DMS153 treated with DMSO at 0.1 percent for 48 hours (cell line): ENCODE results near the gene CDKAL1.
"Not testable (repeated sequence)": the region's sequence is repeated elsewhere in the genome, so short reads cannot be mapped to it uniquely, and the experiment has no call there.

Source experiments
- DNase-seq: peaks from one replicate; lab custom pipeline; 2025; ENCODE audit not compliant: unreplicated experiment; lab: John Stamatoyannopoulos, UW

CDKAL1 gene

DNA sequence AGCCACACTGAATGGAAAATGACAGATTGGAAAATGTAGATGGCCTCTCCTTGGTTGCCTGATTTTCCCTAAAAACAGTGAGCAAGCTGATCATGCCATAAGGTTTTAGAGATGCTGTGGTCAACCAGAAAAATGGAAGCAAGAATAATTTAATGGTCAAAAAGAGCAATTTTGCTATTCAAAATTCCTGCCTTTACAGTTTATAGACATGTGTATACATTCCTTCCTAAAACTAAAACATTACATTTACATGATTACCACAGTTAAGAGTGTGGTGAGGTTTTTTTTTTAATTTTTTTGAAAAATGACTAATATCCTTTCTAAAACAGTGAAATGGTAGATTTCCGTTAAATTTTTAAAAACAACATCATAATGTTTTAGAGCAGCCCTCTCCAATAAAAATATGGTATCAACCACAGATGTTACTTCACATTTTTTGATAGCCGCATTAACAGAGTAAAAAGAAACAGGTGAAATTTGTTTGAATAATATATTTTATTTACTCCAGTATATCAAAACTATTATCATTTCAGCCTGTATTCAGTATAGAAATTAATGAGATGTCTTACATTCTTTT lies 652.3 kb downstream of the CDKAL1 start:
- DNase-seq = no peak

DNA sequence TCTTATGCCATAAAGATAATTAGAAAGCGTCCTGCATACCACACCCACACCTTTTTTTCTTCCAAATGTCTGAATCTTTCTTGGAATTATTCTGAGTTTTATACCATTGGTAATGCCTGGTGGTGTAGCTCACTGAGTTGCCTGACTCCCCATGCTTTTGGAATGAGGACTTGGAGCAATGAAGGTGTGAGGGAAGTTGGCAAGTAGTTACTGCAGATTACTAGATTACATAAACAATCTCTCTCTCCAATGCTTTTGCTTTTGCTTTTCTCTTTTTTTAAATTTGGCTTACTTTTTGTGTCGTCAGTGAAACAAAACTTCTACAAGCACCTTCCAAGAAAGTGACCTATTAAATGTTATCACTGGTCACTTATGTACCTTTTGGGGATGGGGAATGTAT lies 653.2 kb downstream of the CDKAL1 start:
- DNase-seq = no peak

DNA sequence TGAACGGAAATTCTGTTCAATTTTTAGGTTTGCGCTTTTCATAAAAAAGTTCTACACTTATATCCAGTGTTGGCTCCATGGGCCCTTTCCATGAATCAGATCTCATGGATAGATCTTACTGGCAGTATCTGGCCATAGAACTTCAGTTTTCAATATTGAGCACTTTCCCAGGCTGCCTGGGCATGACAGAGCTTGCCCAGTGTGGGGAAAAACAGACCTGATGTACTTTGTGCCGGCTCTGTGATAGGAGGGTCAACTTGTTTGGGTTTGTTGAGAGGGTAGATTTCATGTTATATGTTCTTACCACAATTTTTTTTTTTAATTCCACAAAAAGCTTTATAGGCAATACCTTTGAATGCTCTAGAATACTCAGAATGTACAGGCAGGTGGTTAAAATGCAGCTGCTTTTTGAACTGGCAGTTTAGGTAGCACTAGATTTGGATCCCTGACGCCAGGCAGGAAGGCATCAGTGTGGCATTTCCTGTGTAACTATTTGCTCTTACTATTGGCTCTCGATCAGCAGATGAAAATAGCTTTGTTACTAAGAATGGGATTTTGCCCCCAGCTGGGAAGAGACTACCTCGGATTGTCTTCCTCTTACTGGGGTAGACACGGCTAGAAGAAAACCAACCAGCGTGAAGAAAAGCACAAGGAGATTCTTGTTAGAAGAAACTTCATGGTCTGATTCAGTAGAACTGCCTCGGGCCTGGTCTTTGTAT lies 654.4 kb downstream of the CDKAL1 start:
- peak; percentile 98 for DNase-seq

DNA sequence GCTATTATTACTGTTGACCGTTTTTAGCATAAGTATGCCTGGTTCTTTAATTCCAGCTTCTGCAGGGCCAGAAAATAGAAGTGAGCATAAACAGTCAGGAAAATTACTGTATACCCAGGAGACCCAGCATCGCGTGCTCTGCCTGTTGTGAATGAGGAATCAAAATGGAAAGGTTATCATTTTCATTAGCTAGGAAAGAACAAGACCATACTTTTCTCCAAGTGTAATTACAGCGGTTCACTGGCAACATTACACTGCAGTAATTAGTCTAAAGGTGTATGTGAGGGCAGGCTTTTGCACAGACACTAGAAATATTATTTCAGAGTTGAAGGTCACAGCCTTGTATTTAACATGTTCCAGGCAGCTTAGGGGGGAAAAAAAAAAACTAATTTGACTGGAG lies 655.5 kb downstream of the CDKAL1 start:
- DNase-seq = no peak

DNA sequence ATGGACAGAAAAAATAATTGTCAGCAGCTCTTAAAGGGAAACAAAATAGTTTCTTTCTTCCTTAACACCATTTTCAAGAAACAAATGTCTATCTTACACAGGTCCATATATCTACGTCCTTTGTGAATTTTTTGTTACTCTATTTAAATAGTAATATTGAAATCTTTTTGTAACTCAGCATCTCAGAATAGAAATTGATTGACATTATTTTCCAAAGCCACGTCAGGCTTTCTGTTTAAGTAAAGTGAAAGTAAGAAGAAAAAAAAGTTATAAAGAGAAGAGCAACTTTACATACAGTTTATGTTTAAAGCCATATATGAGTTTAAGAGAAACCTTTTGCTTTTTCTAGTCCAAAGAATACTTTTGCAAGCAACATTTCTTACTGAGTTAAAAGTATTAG lies 656.4 kb downstream of the CDKAL1 start:
- no peak for DNase-seq

DNA sequence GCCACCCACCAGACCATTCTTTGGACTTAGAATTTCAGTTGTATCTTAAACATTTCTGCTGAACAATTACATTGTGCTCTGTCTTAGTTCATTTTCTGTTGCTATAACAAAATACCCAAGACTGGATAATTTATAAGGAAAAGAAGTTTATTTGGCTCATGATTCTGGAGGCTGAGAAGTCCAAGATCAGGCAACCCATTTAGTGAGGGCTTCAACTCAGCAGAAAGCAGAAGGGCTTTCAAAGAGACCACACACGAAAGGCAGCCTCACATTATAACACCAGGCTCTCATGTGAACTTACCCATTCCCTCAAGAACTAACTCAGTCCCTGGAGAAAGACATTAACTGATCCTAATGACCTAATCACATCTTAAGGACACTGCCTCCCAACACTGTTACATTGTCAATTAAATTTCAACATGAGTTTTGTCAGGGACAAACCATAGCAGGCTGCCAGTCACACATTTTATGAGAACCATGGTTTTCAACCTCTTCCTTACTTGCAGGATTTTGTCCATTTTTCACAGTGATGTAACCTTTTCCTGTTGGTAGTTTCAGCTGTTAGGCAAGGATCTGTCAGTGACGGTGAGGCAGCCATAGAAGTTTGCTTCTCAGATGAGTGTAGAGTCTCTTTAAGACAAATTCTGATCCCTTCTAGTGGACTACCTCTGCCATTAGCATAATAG lies 659.7 kb downstream of the CDKAL1 start:
- DNase-seq = no peak

DNA sequence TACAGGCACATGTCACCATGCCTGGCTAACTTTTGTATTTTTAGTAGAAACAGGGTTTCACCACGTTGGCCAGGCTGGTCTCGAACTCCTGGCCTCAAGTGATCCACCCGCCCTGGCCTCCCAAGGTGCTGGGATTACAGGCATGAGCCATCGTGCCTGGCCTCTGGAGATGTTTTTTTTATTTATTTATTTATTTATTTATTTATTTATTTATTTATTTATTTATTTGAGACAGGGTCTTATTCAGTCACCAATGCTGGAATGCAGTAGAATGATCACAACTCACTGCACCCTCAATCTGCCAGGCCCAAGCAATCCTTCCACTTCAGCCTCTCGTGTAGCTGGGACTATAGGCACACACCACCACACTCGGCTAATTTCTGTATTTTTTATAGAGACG lies 661.0 kb downstream of the CDKAL1 start:
- DNase-seq = not testable (repeated sequence)

DNA sequence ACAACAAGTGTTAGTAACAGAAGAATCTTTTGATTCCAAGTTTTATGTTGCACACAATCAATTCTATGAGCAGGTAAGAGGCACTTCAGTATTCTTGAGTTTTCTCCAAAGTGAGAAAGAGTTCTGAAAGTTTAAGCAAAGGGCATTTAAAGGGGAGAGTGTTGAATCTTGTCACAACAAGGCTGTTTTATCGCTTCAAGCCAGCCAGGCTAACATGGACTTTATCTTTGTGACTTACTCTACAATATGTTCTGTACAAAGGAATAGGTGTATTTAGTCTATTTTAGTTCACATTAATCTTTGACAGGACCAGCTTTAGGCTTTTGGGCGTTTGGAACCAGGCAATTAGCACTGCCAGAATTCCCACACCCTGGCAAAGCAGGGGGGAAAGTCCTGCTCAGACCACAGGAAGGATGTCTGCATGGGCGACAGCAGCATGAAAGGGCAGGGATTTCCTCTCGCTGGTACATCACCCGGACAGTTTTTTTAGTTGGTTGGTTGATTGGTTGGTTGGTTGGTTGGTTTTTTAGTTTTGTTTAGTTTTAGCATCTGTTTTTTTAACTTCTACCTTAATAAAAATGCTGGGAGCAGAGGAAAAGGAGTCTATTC lies 663.9 kb downstream of the CDKAL1 start:
- no peak for DNase-seq

DNA sequence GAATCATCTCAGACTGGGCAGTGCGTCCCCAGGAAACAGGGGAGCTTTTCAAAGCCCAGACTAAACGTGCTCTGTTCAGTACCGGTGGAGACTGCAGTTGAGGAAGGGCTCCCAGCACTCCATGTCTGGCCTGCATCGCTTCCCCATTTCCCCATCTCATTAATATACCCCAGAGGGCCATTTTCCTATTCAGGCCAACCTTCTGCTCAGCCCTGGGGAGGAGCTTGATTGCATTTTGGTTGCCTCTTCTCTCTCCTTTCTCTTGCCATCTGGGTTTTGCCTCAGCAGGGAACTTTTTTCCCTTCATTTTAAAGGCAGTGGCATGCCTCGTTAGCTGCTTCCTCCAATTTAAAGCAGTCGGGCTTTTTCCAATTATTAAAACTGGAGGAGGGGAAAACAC lies 665.0 kb downstream of the CDKAL1 start:
- DNase-seq = no peak

DNA sequence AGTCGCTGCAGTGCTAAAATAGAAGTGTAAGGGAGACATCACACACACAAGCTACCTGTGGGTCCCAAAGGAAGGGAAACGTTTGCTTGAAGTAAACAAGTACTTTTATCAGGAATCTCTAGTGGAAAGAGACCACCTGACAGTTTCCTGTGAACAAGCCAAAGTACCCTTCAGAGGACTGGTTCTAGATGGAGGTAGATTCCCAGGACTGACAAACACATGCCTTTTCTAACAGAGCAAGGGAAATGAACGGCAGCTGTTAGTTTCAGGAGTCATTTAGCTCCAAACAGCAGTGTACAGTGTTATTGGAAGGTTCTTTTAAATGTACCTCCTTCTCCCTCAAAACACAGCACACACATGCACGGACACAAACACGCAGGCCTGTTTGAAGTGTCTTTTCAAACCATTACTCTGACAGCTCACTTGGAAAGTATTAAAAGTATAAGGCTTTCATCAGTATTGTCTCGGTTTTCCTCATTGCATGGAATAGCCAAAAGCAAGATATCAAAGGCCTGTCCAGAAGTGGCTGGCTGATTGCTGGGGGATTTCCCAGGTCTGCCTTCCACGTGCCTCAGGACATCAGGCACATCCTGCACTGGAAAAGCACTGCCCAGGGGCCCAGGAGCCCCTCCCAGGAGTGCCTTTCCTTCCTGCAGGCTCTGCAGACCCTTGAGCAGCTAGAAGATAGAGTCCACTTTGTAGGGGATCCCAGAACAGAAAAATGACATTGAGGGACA lies 666.0 kb downstream of the CDKAL1 start:
- DNase-seq = peak; percentile 27

DNA sequence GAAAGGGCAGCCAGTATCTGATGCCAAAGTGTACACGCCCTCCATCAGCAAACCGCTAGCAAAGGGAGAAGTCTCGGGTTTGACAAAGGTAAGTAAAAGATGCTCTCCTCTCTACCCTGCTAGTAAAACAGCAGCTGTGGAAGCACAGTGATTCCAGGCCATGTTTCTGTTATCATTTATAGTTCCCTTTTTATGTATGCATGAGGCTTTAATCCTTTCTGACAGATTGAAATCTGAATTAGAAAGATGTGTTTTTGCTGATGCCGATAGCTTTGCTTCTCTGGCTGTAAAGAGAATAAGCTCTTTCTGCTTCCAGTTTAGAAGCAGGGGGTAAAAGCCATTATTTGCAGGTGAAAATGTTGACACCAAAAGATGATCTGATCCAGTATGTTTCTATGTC lies 666.9 kb downstream of the CDKAL1 start:
- DNase-seq = no peak

DNA sequence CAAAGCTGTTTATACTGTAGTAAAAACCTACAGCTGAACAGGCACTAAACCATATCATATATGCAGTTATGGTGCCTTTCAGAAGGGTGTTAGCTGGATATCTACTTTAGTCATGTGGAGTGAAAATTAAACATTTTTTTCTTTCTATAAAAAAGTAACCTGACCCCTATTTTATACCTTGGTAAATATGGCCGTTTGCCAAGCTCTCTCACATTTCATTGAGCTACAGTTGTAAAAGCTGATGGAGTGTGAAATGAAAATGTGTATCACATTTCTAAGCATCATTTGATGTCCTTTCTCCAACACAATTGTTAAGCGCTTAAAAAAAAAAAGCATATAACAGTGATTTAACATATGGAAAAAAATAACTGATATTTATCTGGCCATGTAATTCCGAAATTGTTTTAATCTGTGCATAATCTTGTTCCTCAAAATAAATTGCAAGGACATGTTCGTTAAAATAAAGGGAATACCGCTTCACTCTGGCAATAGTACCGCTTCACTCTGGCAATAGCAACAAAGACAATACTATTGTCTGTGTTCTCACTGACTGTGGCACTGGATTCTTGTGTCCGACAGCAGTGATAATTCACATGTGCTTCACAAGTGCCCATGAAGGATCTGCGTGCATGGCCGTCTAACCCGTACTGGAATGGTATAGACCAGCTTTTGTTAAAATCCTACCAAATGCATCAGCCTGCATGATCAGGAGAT lies 667.5 kb downstream of the CDKAL1 start:
- DNase-seq = peak; percentile 96

DNA sequence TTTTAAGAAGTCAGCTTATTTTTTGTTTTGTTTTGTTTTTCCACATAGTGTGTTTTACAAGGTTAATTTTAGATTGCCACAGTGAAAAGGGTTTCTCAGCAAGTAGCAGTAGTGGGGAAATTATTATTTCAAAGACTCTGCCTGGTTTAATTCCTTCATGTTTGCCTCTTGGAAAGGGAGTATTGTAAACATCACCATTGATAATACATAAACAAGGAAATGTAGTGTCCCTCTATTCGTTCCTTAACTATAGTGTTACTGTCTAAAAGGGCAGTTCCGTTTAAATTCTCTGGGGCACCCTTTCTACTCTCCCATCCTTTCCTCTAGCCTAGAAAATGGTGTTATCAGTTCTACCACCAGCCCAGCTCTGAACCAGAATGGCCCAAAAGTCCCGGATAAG lies 668.3 kb downstream of the CDKAL1 start:
- DNase-seq = no peak

DNA sequence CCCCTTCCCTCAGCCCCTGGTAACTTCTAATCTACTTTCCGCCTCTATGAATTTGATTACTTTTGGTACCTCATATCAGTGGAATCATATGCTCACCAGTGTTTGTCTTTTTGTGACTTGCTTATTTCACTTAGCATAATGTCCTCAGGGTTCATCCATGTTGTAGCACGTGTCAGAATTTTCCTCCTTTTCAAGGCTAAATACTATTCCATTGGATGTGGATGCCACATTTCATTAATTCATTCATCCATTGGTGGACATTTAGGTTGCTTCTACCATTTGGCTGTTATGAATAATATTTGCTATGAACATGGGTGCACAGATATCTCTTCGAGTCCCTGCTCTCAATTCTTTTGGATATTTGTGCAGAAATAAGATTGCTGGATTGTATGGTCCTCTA lies 670.7 kb downstream of the CDKAL1 start:
- DNase-seq = no peak

DNA sequence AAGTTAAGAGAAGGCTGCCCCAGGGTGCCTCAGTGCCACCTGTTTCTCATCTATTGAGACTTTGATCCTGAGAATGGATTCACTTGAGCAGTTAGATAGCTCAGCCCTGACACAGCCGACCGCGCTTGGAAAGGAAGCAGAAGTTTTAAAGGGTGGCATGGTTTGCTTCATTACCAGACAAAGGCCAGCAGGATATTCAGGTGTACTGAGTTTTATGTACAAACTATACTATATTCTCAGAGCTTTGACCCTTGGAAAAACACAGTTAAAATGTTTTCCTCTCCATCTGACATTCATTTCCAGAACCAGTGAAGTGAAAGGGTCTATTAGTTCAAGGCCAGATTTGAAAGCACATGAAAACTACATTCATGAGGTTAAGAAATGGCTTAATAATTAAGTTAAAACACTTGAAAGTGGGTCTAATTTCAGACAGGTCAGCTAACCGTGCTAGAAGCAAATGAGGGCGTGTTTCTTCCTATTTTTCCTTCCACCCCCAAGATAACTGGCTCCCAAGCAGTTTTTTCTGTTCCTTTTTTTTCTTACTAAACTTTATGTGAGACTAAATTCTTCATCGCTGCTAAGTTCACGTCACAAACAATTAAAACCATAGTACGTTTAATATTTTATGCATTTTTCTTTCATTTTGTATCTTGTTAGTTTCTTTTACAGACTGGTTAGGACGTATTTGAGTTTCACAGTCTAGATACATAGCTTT lies 674.0 kb downstream of the CDKAL1 start:
- DNase-seq = no peak

DNA sequence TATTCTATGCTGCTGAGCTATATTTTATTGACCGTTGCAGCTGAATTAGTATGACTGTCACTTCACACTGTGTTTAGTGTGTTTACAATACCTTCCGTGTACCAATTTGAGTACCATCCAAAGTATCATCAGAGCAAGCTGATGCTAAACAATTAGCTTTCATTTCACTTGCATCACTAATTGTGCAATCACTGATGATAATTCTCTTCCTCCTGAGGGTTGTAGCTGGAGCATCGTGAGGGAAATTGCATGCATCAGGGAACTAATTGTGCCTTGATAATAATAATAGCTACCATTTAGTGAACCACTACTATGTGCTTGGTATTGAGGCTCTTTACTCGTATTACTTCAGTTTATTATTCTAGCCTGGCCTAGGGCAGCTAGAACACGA lies 674.5 kb downstream of the CDKAL1 start:
- no peak for DNase-seq

DNA sequence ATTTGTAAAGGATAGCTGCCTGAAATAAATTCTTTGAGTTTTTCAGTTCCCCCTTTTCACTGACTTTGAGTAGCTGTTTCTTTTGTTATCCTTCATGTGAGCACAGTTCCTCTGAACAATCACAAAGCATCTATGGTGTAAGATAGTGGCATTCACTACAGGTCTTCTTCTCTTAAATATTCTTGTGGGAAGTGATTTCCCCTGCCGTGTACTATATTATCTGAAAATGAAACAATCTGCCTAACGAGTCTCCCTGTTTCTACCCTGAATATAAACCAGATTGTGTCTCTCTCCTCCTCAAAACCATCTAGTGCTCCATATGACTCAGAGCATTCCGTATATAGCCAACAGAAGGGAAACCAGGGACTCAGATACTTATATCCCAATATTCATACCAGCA lies 679.2 kb downstream of the CDKAL1 start:
- DNase-seq = no peak

DNA sequence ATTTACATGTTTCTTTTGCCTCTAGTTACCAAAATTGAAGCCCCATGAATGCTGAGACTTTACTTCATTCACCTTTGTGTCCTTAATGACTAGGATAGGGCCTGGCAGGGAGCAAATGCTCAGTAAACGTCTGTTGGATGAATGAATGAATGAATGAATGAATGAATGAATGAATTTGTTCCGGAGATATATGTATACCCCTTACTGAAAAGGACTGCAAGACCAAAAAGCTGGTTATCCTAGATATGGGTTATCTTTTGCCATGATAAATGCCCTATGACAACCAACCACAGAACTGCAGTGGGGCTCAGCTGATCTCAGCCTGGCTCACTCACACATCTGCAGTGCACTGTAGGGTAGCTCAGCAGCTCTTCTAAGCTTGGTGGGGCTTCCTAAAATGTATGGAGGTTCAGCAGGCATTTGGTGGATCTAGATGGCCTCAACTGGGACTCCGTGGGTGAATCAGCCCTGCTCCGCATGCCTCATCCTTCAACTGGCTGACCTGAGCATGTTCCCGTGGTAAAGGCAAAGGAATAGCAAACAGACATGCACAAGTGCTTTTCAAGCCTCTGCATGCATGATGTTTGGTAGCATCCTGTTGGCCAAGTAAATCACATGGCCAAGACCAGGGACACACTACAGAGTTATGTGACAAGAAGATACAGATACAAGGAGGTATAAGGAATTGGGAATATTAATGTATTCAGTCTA lies 680.6 kb downstream of the CDKAL1 start:
- no peak for DNase-seq

DNA sequence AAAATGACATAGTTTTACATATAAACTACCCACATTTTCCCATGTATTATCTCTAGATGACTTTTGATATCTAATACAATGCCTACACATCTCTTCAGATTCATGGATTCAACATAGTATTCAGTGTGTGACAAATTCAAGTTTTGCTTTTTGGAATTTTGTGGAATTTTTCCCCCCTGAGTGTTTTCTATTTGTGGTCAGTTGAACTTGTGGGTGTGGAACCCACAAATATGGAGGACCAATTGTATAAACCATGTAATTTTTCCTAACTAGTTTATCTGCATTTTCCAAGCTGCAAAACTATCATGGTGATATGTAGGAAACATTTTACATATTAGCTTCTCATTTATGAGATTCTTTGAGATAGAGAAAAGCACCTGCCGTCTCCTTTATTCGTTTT lies 685.0 kb downstream of the CDKAL1 start:
- no peak for DNase-seq

DNA sequence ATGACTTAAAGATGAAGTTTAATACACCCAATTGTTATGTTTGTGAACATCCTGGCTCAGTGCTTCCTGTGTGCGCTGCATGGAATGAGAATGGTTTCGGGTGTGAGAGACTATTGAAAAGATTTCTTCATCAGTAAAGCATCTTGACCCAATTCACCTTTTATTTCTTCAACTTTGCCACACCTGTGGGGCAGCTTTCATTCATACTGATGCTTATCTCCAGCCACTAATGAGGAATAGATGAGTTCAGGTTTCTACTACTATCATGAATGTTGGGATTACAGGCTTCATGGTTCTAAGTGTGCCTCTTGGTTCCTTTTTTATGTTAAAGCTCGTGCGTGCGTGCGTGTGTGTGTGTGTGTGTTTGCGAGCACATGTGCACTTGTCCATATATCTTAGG lies 685.6 kb downstream of the CDKAL1 start:
- DNase-seq = no peak
